Brain microvascular endothelial cell (primary cell): ENCODE measurements around the gene NFYA.

Source experiments
- DNase-seq: peaks from one replicate; pipeline ENCODE4 v3.0.0-alpha.2; 2020
- H3K27ac ChIP-seq: fragments of 250-450 bp; sonication (Bioruptor Pico); 2 replicates; pipeline ENCODE4 v1.5.1; 2020; ENCODE audit warnings: mild to moderate bottlenecking, moderate library complexity
- H3K27me3 ChIP-seq: fragments of 250-450 bp; sonication (Bioruptor Pico); replicated peaks from 2 replicates; pipeline ENCODE4 v1.5.1; 2020; ENCODE audit warnings: mild to moderate bottlenecking
- H3K36me3 ChIP-seq: fragments of 250-450 bp; sonication (Bioruptor Pico); replicated peaks from 2 replicates; pipeline ENCODE4 v1.5.1; 2020; ENCODE audit warnings: mild to moderate bottlenecking
- H3K4me3 ChIP-seq: 2 replicates; pipeline ENCODE4 v1.5.1; 2011; ENCODE audit warnings: low read depth, mild to moderate bottlenecking, control low read depth, low read length, moderate library complexity
- CTCF ChIP-seq: IDR thresholded peaks from 2 replicates; pipeline ENCODE4 v1.5.1; 2011; ENCODE audit warnings: low read depth, mild to moderate bottlenecking, moderate library complexity, low read length, control low read depth, inconsistent platforms; ENCODE audit errors: missing control alignments
- in situ Hi-C: cut with HindIII; loops from 2 replicates; pipeline ENCODE4 v1.10.0; 2017; ENCODE audit warnings: low sequenced_read_pairs, low pct_ligation_motif_present

The NFYA gene

GRCh38 chr6:41047745-41048732, 24.7 kb upstream of the NFYA start:
- no peaks in the 10 kb centered on the region for H3K27me3 ChIP-seq
- H3K27ac ChIP-seq = no peak overlapping the region
- no peak for TF ChIP-seq CTCF
- in situ Hi-C loops = no loop called here
- no peak for DNase-seq
- no peaks in the 10 kb centered on the region for H3K36me3 ChIP-seq
- no peak overlapping the region for H3K4me3 ChIP-seq

GRCh38 chr6:41049521-41049920, 23.3 kb upstream of the NFYA start:
- Histone ChIP-seq H3K36me3 (no peaks in the 10 kb centered on the region), H3K27me3 (no peaks in the 10 kb centered on the region), H3K4me3 (no peak overlapping the region), H3K27ac (no peak overlapping the region)
- in situ Hi-C loops = no loop called here
- no peak for TF ChIP-seq CTCF
- no peak for DNase-seq

GRCh38 chr6:41049955-41050354, 22.8 kb upstream of the NFYA start:
- in situ Hi-C loops = no loop called here
- Histone ChIP-seq H3K27me3 (no peaks in the 10 kb centered on the region), H3K27ac (no peak overlapping the region), H3K4me3 (no peak overlapping the region), H3K36me3 (no peaks in the 10 kb centered on the region)
- DNase-seq = no peak
- TF ChIP-seq CTCF = no peak

GRCh38 chr6:41050536-41050935, 22.2 kb upstream of the NFYA start:
- Histone ChIP-seq H3K36me3 (no peaks in the 10 kb centered on the region), H3K4me3 (no peak overlapping the region), H3K27me3 (no peaks in the 10 kb centered on the region), H3K27ac (no peak overlapping the region)
- in situ Hi-C loops = no loop called here
- no peak for DNase-seq
- TF ChIP-seq CTCF = no peak

- no peak overlapping the region for H3K4me3 ChIP-seq
- no peaks in the 10 kb centered on the region for H3K36me3 ChIP-seq
- in situ Hi-C loops = no loop called here
- no peak for DNase-seq
- H3K27ac ChIP-seq = no peak overlapping the region
- no peaks in the 10 kb centered on the region for H3K27me3 ChIP-seq
- TF ChIP-seq CTCF = no peak
These were observed 20.9 kb upstream of the NFYA start for GRCh38 chr6:41051873-41052272.
